Breast epithelium (tissue), 3 donors: ENCODE results near the gene NACC2.

Experiments used
- CTCF ChIP-seq, 3 donors: fragments of 450-650 bp; IDR thresholded peaks; one replicate each; pipeline ENCODE4 v1.5.1; 2016 to 2017; ENCODE audit warnings: antibody characterized with exemption in 3 of 3, mild to moderate bottlenecking in 3 of 3, moderate library complexity in 3 of 3
- POLR2A ChIP-seq: fragments of 450-650 bp; IDR thresholded peaks from one replicate; pipeline ENCODE4 v1.6.1; 2016; ENCODE audit warnings: antibody characterized with exemption, mild to moderate bottlenecking, moderate library complexity

- no peak for TF ChIP-seq CTCF (IDR thresholded peaks at IDR 0.05)
- no peak for TF ChIP-seq POLR2A
Measured at GRCh38 chr9:136090056-136090735, 4.9 kb downstream of the NACC2 start.
